Adipose tissue (tissue), 3 donors: Measurements from ENCODE around the gene F5. TPM values are rescaled to one million over a fixed set of nuclear protein-coding genes. Genes with fewer than 3 reads are reported as not detected.

Experiments used
- H3K27ac ChIP-seq: one replicate; pipeline ENCODE4 v1.5.1; 2013; ENCODE audit warnings: low read depth, low read length
- WGBS, 3 donors: extraction: QIAGEN DNeasy Blood & Tissue Kit; methylation state at CpG; one replicate each; pipeline ENCODE4 v1.1.7; 2013; 5-methylcytosine and 5-hydroxymethylcytosine counted together
- polyA plus RNA-seq, 3 donors: library from polyadenylated mRNA; stranded (reverse); fragments of 200-250 nt; gene quantifications; one replicate each; pipeline ENCODE4 v1.2.3, GENCODE V29; 2013
- donor health status: healthy with polysubstance abuse.
- donor health status: Bipolar disorder and iron deficiency.
- donor health status: healthy.

F5 gene
- 1 to 10 TPM in 1 of 3 donors, under 1 TPM in 2; 0.22 to 3.6 (median 0.67) TPM for polyA plus RNA-seq

GRCh38 chr1:169586395-169587255 is at the start of gene F5:
Gene F5 (minus strand): TSS chr1:169586481. CDS start chr1:169586386, 95 bp downstream.
- 22 to 34% (median 30%) methylated on average over 15 of the region's 15 CpGs for WGBS, 3 donors
- no peak within 1 kb of the TSS for H3K27ac ChIP-seq

- H3K27ac ChIP-seq: no peak overlapping the region
- 38 to 87% (median 82%) methylated on average over 1 of the region's 1 CpG for WGBS, 3 donors
These were observed 48.6 kb upstream of the F5 start for GRCh38 chr1:169634877-169635276.

GRCh38 chr1:169634145-169634544 is 47.9 kb upstream of the F5 start:
- WGBS, 3 donors: 88 to 95% (median 90%) methylated on average over 1 of the region's 1 CpG
- no peak overlapping the region for H3K27ac ChIP-seq

GRCh38 chr1:169631249-169631648 is 45.0 kb upstream of the F5 start:
- H3K27ac ChIP-seq: no peak overlapping the region
- WGBS, 3 donors: 71 to 78% (median 73%) methylated on average over 3 of the region's 3 CpGs

GRCh38 chr1:169630006-169630405 is 43.7 kb upstream of the F5 start, which contains the start of gene SELP:
Gene SELP (minus strand): TSS chr1:169630124. CDS start chr1:169630074, 50 bp downstream.
- 76 to 96% (median 77%) methylated on average over 1 of the region's 1 CpG for WGBS, 3 donors

GRCh38 chr1:169624912-169625311 is 38.6 kb upstream of the F5 start:
- 57 to 62% (median 60%) methylated on average over 2 of the region's 2 CpGs for WGBS, 3 donors
- no peak overlapping the region for H3K27ac ChIP-seq

More at GRCh38 chr1:169630006-169630405, 43.7 kb upstream of the F5 start, which contains the start of gene SELP:
- no peak within 1 kb of the TSS for H3K27ac ChIP-seq

GRCh38 chr1:169624122-169624521 is 37.8 kb upstream of the F5 start:
- H3K27ac ChIP-seq: no peak overlapping the region

GRCh38 chr1:169623132-169623926 is 37.0 kb upstream of the F5 start:
- no peak overlapping the region for H3K27ac ChIP-seq
- WGBS, 3 donors: 72 to 81% (median 81%) methylated on average over 6 of the region's 6 CpGs

- 85 to 92% (median 88%) methylated on average over 8 of the region's 8 CpGs for WGBS, 3 donors
- no peak overlapping the region for H3K27ac ChIP-seq
These were observed 34.3 kb upstream of the F5 start for GRCh38 chr1:169620565-169620964.

GRCh38 chr1:169618367-169618766 is 32.1 kb upstream of the F5 start:
- H3K27ac ChIP-seq: no peak overlapping the region

GRCh38 chr1:169615803-169616202 is 29.5 kb upstream of the F5 start:
- no peak overlapping the region for H3K27ac ChIP-seq
- WGBS, 3 donors: 33 to 66% (median 63%) methylated on average over 5 of the region's 5 CpGs

More at GRCh38 chr1:169618367-169618766, 32.1 kb upstream of the F5 start:
- 57 to 72% (median 67%) methylated on average over 2 of the region's 2 CpGs for WGBS, 3 donors

GRCh38 chr1:169610858-169611257 is 24.6 kb upstream of the F5 start:
- 50 to 77% (median 64%) methylated on average over 6 of the region's 6 CpGs for WGBS, 3 donors
- no peak overlapping the region for H3K27ac ChIP-seq

GRCh38 chr1:169610108-169610507 is 23.8 kb upstream of the F5 start:
- WGBS, 3 donors: 21 to 48% (median 48%) methylated on average over 1 of the region's 1 CpG
- H3K27ac ChIP-seq: no peak overlapping the region

GRCh38 chr1:169608226-169608625 is 21.9 kb upstream of the F5 start:
- no peak overlapping the region for H3K27ac ChIP-seq
- WGBS, 3 donors: 87 to 93% (median 93%) methylated on average over 4 of the region's 4 CpGs

- H3K27ac ChIP-seq: no peak overlapping the region
- 45 to 54% (median 49%) methylated on average over 5 of the region's 5 CpGs for WGBS, 3 donors
These were observed 18.7 kb upstream of the F5 start for GRCh38 chr1:169604781-169605560.

- WGBS, 3 donors: 29 to 40% (median 32%) methylated on average over 3 of the region's 3 CpGs
- no peak overlapping the region for H3K27ac ChIP-seq
These were observed 15.0 kb upstream of the F5 start for GRCh38 chr1:169601096-169601881.

GRCh38 chr1:169595764-169596711 is 9.8 kb upstream of the F5 start:
- WGBS, 3 donors: 48 to 69% (median 63%) methylated on average over 3 of the region's 3 CpGs
- H3K27ac ChIP-seq: no peak overlapping the region
